Neural cell (in vitro differentiated cells): ENCODE data around the gene RPL7A. TPM values are rescaled to one million over a fixed set of nuclear protein-coding genes. Genes with fewer than 3 reads are reported as not detected.

Experiments
- H2AFZ ChIP-seq: fragments of 200-600, 300-800 bp; sonication (generic), shearing (Covaris generic); 2 replicates; pipeline ENCODE4 v1.6.0; 2014; ENCODE audit warnings: low read depth, mild to moderate bottlenecking, antibody characterized with exemption, low read length, moderate library complexity
- H3F3A ChIP-seq: fragments of 200-600 bp; shearing (Covaris generic); 2 replicates; pipeline ENCODE4 v1.6.1; 2016; ENCODE audit warnings: mild to moderate bottlenecking, moderate library complexity, mixed read lengths, antibody characterized with exemption, low read length; ENCODE audit not compliant: insufficient read depth, poor library complexity, severe bottlenecking
- H3K27ac ChIP-seq: fragments of 200-600, 300-800 bp; sonication (generic), shearing (Covaris generic); 2 replicates; pipeline ENCODE4 v1.5.1; 2014; ENCODE audit warnings: mild to moderate bottlenecking, low read length, moderate library complexity
- H3K27me3 ChIP-seq: fragments of 300-800, 200-600 bp; sonication (generic), shearing (Covaris generic); 2 replicates; pipeline ENCODE4 v1.6.0; 2014; ENCODE audit warnings: mild to moderate bottlenecking, low read depth, low read length, moderate library complexity; ENCODE audit not compliant: insufficient read depth
- H3K36me3 ChIP-seq: fragments of 300-800, 200-600 bp; sonication (generic), shearing (Covaris generic); 2 replicates; pipeline ENCODE4 v1.5.1; 2014; ENCODE audit warnings: mild to moderate bottlenecking, antibody characterized with exemption, low read length, moderate library complexity; ENCODE audit not compliant: insufficient read depth
- H3K4me2 ChIP-seq: fragments of 300-800, 200-600 bp; sonication (generic), shearing (Covaris generic); 2 replicates; pipeline ENCODE4 v1.6.0; 2014; ENCODE audit warnings: mild to moderate bottlenecking, low read length
- H3K4me3 ChIP-seq: fragments of 300-800, 200-600 bp; sonication (generic), shearing (Covaris generic); 2 replicates; pipeline ENCODE4 v1.5.1; 2014; ENCODE audit warnings: mild to moderate bottlenecking, low read length, moderate library complexity
- H3K79me2 ChIP-seq: fragments of 200-600 bp; shearing (Covaris generic); replicated peaks from 2 replicates; pipeline ENCODE4 v1.6.0; 2014; ENCODE audit warnings: mild to moderate bottlenecking, low read length, moderate library complexity; ENCODE audit not compliant: insufficient read depth
- H3K9ac ChIP-seq: fragments of 300-800, 200-600 bp; sonication (generic), shearing (Covaris generic); 2 replicates; pipeline ENCODE4 v1.6.1; 2016; ENCODE audit warnings: mild to moderate bottlenecking, low read length, mixed read lengths
- H3K9me2 ChIP-seq: fragments of 200-600 bp; shearing (Covaris generic); 2 replicates; pipeline ENCODE4 v1.6.1; 2016; ENCODE audit warnings: mild to moderate bottlenecking, low read length, mixed read lengths; ENCODE audit not compliant: insufficient read depth
- H3K9me3 ChIP-seq: fragments of 200-600, 300-800 bp; sonication (generic), shearing (Covaris generic); 2 replicates; pipeline ENCODE4 v1.6.1; 2016; ENCODE audit warnings: mild to moderate bottlenecking, mixed run types, low read length, moderate library complexity, mixed read lengths
- H4K20me1 ChIP-seq: fragments of 200-600 bp; shearing (Covaris generic); 2 replicates; pipeline ENCODE4 v1.6.1; 2016; ENCODE audit warnings: mild to moderate bottlenecking, mixed run types; ENCODE audit not compliant: insufficient read depth
- EP300 ChIP-seq: fragments of 450-650 bp; conservative IDR thresholded peaks from 2 replicates; pipeline ENCODE4 v1.6.1; 2014; ENCODE audit warnings: antibody characterized with exemption, mild to moderate bottlenecking, moderate library complexity; ENCODE audit not compliant: poor library complexity, severe bottlenecking
- EZH2 ChIP-seq: fragments of 200-600, 300-800 bp; shearing (Covaris generic), sonication (generic); IDR thresholded peaks from 2 replicates; pipeline ENCODE4 v1.6.1; 2014; ENCODE audit warnings: antibody characterized with exemption, low read length, borderline replicate concordance, mild to moderate bottlenecking; ENCODE audit not compliant: insufficient read depth, poor library complexity, severe bottlenecking
- MXI1 ChIP-seq: fragments of 450-650 bp; conservative IDR thresholded peaks from 2 replicates; pipeline ENCODE4 v1.6.1; 2014; ENCODE audit warnings: antibody characterized with exemption, mild to moderate bottlenecking; ENCODE audit not compliant: poor library complexity, severe bottlenecking
- POLR2AphosphoS5 ChIP-seq: IDR thresholded peaks from 2 replicates; pipeline ENCODE4 v1.6.1; 2012
- RAD21 ChIP-seq: fragments of 450-650 bp; conservative IDR thresholded peaks from 2 replicates; pipeline ENCODE4 v1.6.1; 2014; ENCODE audit warnings: antibody characterized with exemption, mild to moderate bottlenecking, moderate library complexity
- SMC3 ChIP-seq: fragments of 450-650 bp; conservative IDR thresholded peaks from 2 replicates; pipeline ENCODE4 v1.6.1; 2014; ENCODE audit warnings: antibody characterized with exemption, mild to moderate bottlenecking, moderate library complexity; ENCODE audit not compliant: poor library complexity
- TAF1 ChIP-seq: IDR thresholded peaks from 2 replicates; pipeline ENCODE4 v1.6.1; 2012; ENCODE audit warnings: low read depth
- polyA plus RNA-seq: library from polyadenylated mRNA; depleted of rRNA; stranded (reverse); fragments of >200 nt; gene quantifications from 2 replicates; pipeline ENCODE4 v1.2.3, GENCODE V29; 2014
- TF ChIP-seq, protein P1 (sequence below): IDR thresholded peaks from 2 replicates; pipeline ENCODE4 v1.6.1; 2012; ENCODE audit warnings: borderline replicate concordance
- TF ChIP-seq, protein P2 (sequence below): fragments of 450-650 bp; IDR thresholded peaks from 2 replicates; pipeline ENCODE4 v1.5.1; 2014; ENCODE audit warnings: antibody characterized with exemption, mild to moderate bottlenecking, moderate library complexity; ENCODE audit not compliant: poor library complexity, severe bottlenecking

RPL7A gene
- polyA plus RNA-seq, 1 donor from 2014 or later = 1,987 TPM

DNA sequence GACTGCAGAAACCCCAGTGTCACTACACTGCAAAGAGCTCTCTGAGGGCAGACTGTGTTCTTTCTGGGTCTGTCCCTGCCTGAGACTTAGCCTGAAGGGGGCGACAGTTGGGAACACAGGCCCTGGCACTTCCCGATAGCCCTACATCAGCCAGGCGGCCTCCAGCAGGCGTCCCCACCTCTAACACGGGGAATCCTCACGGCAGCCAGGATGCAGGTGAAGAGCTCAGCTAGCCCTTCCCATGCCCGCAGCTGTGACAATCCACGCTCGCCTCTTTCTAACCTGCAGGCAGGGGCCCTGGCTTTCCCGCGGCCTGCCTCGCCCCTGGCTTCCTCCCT, 6.0 kb upstream of the RPL7A start:
- no peaks in the 10 kb centered on the region for H3F3A ChIP-seq
- H3K9me2 ChIP-seq = no peaks in the 10 kb centered on the region
- no peak overlapping the region for H2AFZ ChIP-seq
- no peak overlapping the region for H3K27ac ChIP-seq
- no peaks in the 10 kb centered on the region for H3K9me3 ChIP-seq
- H3K79me2 ChIP-seq = peaks cover 10% of the 10 kb centered on the region
- H3K9ac ChIP-seq = no peak overlapping the region
- H3K4me2 ChIP-seq = no peak overlapping the region
- no peaks in the 10 kb centered on the region for H4K20me1 ChIP-seq
- no peak for TF ChIP-seq POLR2AphosphoS5
- no peak for TF ChIP-seq RAD21
- TF ChIP-seq, protein P1, sequence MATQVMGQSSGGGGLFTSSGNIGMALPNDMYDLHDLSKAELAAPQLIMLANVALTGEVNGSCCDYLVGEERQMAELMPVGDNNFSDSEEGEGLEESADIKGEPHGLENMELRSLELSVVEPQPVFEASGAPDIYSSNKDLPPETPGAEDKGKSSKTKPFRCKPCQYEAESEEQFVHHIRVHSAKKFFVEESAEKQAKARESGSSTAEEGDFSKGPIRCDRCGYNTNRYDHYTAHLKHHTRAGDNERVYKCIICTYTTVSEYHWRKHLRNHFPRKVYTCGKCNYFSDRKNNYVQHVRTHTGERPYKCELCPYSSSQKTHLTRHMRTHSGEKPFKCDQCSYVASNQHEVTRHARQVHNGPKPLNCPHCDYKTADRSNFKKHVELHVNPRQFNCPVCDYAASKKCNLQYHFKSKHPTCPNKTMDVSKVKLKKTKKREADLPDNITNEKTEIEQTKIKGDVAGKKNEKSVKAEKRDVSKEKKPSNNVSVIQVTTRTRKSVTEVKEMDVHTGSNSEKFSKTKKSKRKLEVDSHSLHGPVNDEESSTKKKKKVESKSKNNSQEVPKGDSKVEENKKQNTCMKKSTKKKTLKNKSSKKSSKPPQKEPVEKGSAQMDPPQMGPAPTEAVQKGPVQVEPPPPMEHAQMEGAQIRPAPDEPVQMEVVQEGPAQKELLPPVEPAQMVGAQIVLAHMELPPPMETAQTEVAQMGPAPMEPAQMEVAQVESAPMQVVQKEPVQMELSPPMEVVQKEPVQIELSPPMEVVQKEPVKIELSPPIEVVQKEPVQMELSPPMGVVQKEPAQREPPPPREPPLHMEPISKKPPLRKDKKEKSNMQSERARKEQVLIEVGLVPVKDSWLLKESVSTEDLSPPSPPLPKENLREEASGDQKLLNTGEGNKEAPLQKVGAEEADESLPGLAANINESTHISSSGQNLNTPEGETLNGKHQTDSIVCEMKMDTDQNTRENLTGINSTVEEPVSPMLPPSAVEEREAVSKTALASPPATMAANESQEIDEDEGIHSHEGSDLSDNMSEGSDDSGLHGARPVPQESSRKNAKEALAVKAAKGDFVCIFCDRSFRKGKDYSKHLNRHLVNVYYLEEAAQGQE = no peak
- TF ChIP-seq, protein P2, sequence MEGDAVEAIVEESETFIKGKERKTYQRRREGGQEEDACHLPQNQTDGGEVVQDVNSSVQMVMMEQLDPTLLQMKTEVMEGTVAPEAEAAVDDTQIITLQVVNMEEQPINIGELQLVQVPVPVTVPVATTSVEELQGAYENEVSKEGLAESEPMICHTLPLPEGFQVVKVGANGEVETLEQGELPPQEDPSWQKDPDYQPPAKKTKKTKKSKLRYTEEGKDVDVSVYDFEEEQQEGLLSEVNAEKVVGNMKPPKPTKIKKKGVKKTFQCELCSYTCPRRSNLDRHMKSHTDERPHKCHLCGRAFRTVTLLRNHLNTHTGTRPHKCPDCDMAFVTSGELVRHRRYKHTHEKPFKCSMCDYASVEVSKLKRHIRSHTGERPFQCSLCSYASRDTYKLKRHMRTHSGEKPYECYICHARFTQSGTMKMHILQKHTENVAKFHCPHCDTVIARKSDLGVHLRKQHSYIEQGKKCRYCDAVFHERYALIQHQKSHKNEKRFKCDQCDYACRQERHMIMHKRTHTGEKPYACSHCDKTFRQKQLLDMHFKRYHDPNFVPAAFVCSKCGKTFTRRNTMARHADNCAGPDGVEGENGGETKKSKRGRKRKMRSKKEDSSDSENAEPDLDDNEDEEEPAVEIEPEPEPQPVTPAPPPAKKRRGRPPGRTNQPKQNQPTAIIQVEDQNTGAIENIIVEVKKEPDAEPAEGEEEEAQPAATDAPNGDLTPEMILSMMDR = no peak
- no peak for TF ChIP-seq SMC3
- no peak for TF ChIP-seq EZH2
- TF ChIP-seq EP300 = no peak
- no peak for TF ChIP-seq MXI1
- no peak for TF ChIP-seq TAF1
- no peaks in the 10 kb centered on the region for H3K27me3 ChIP-seq
- no peaks in the 10 kb centered on the region for H3K36me3 ChIP-seq
- H3K4me3 ChIP-seq = no peak overlapping the region

DNA sequence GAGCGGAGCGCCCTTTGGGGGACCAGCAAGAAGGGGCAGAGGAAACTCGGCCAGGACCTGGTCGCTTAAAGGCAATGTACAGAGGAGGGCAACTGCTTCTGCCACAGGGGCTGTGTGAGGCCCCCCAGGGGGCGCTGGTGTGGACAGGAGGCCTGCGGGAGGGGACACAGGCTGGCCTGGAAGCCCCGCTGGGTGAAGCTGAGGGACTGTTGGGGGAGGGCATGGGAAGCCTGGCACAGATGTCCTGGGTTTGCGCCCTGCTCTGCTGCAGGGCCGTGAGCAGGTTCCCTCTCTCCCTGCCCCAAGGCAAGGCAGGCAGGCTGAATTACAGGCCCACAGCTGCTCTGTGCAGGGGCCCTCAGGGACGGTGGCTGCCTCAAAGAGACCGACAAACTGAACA, 5.4 kb upstream of the RPL7A start:
- H3K27me3 ChIP-seq = no peaks in the 10 kb centered on the region
- H3F3A ChIP-seq = no peaks in the 10 kb centered on the region
- no peaks in the 10 kb centered on the region for H3K36me3 ChIP-seq
- no peak overlapping the region for H3K9ac ChIP-seq
- no peaks in the 10 kb centered on the region for H4K20me1 ChIP-seq
- peaks cover 10% of the 10 kb centered on the region for H3K79me2 ChIP-seq
- no peak overlapping the region for H3K4me2 ChIP-seq
- H3K9me2 ChIP-seq = no peaks in the 10 kb centered on the region
- H3K4me3 ChIP-seq = no peak overlapping the region
- no peaks in the 10 kb centered on the region for H3K9me3 ChIP-seq
- TF ChIP-seq RAD21 (no peak), POLR2AphosphoS5 (no peak), SMC3 (no peak), EP300 (no peak), EZH2 (no peak), MXI1 (no peak), TAF1 (no peak)
- TF ChIP-seq, protein P2 = no peak
- TF ChIP-seq, protein P1 = no peak
- no peak overlapping the region for H3K27ac ChIP-seq
- H2AFZ ChIP-seq = no peak overlapping the region
